Loucy (cell line): Measurements from ENCODE around the gene GPM6B.

Experiments
- CTCF ChIP-seq: fragments of 200-600 bp; sonication (generic); conservative IDR thresholded peaks from 2 replicates; pipeline ENCODE4 v1.5.1; 2014; ENCODE audit warnings: mild to moderate bottlenecking, antibody characterized with exemption, low read length
- EZH2phosphoT487 ChIP-seq: fragments of 200-600 bp; IDR thresholded peaks from 2 replicates; pipeline ENCODE4 v1.6.1; 2018; ENCODE audit warnings: antibody characterized with exemption, mild to moderate bottlenecking, moderate library complexity, borderline replicate concordance

GRCh38 chrX:13750812-13751211 lies 66.1 kb downstream of the GPM6B start:
- TF ChIP-seq CTCF (no peak), EZH2phosphoT487 (no peak)
